H1 (cell line): Measurements from ENCODE around the gene GNB1. TPM values are rescaled to one million over a fixed set of nuclear protein-coding genes. Genes with fewer than 3 reads are reported as not detected.

Experiments used
- CTCF ChIA-PET: fragments of 300-600 bp; sonication (Branson Sonifier 250); formaldehyde crosslinking; loops from one replicate; lab custom pipeline; 2021; ENCODE audit not compliant: partially characterized antibody; lab: Charles Lee
- POLR2A ChIA-PET: fragments of 300-600 bp; sonication (Branson Sonifier 250); formaldehyde crosslinking; loops from one replicate; lab custom pipeline; 2021; ENCODE audit warnings: inconsistent platforms; ENCODE audit not compliant: partially characterized antibody; lab: Charles Lee
- DNase-seq, 2 experiments: peaks; one replicate each; pipeline versions ENCODE4 v3.0.0 to v3.0.0-alpha.2; 2010 to 2022; ENCODE audit warnings: low spot score in 2 of 2, low read depth in 1 of 2, mixed read lengths in 1 of 2
- FAIRE-seq: peaks from 2 replicates; lab custom pipeline; 2011; peaks lifted over from hg19 to GRCh38; lab: Jason Lieb, UNC
- H2AFZ ChIP-seq: 2 replicates; pipeline ENCODE4 v1.8.1; 2012; ENCODE audit warnings: low read length, inconsistent platforms
- H2AK5ac ChIP-seq: 2 replicates; pipeline ENCODE4 v1.6.1; 2013; ENCODE audit warnings: low read depth, low read length
- H2BK120ac ChIP-seq: replicated peaks from 2 replicates; pipeline ENCODE3; 2013; ENCODE audit warnings: low read depth, low read length, inconsistent platforms
- H2BK12ac ChIP-seq: 2 replicates; pipeline ENCODE4 v1.6.1; 2013; ENCODE audit warnings: low read depth, low read length
- H2BK15ac ChIP-seq: 2 replicates; pipeline ENCODE4 v1.6.1; 2013; ENCODE audit warnings: low read length
- H2BK20ac ChIP-seq: 2 replicates; pipeline ENCODE4 v1.6.1; 2013; ENCODE audit warnings: low read length
- H2BK5ac ChIP-seq: 2 replicates; pipeline ENCODE4 v1.6.1; 2013; ENCODE audit warnings: low read depth, low read length
- H3K14ac ChIP-seq: 2 replicates; pipeline ENCODE4 v1.6.1; 2013; ENCODE audit warnings: inconsistent platforms; ENCODE audit not compliant: insufficient read length
- H3K18ac ChIP-seq: 2 replicates; pipeline ENCODE4 v1.6.1; 2013; ENCODE audit warnings: low read length; ENCODE audit errors: extremely low read depth
- H3K23ac ChIP-seq: 2 replicates; pipeline ENCODE4 v1.6.1; 2013; ENCODE audit warnings: inconsistent platforms; ENCODE audit not compliant: insufficient read length
- H3K23me2 ChIP-seq: 2 replicates; pipeline ENCODE4 v1.6.1; 2013; ENCODE audit warnings: low read depth, low read length
- H3K27ac ChIP-seq: 2 replicates; pipeline ENCODE4 v1.6.1; 2011; ENCODE audit warnings: low read depth, low read length, inconsistent platforms
- H3K27me3 ChIP-seq, 4 experiments: replicated peaks in 1 of 4; 1 replicate in 1 of 4; 2 replicates in 3 of 4; pipeline versions ENCODE4 v1.6.1 to v1.8.1; 2011 to 2013; ENCODE audit warnings: low read length in 3 of 4, mild to moderate bottlenecking in 3 of 4, inconsistent platforms in 2 of 4, mixed read lengths in 2 of 4, moderate library complexity in 1 of 4; ENCODE audit not compliant: control insufficient read depth in 3 of 4, insufficient read depth in 3 of 4; ENCODE audit errors: extremely low read depth in 1 of 4
- H3K36me3 ChIP-seq, 4 experiments: 2 replicates each; pipeline versions ENCODE4 v1.6.1 to v1.8.1; 2011 to 2013; ENCODE audit warnings: mild to moderate bottlenecking in 4 of 4, low read length in 3 of 4, moderate library complexity in 2 of 4, control low read depth in 1 of 4, inconsistent platforms in 1 of 4; ENCODE audit not compliant: insufficient read depth in 4 of 4, control insufficient read depth in 2 of 4
- H3K4ac ChIP-seq: replicated peaks from 2 replicates; pipeline ENCODE3; 2013; ENCODE audit warnings: low read length, low read depth, mixed read lengths, inconsistent platforms; ENCODE audit not compliant: insufficient read length
- H3K4me1 ChIP-seq, 4 experiments: replicated peaks in 1 of 4; 1 replicate in 1 of 4; 2 replicates in 3 of 4; pipeline versions ENCODE4 v1.6.1 to v1.8.1; 2011 to 2013; ENCODE audit warnings: low read length in 3 of 4, inconsistent platforms in 2 of 4, mixed read lengths in 1 of 4; ENCODE audit not compliant: insufficient read depth in 4 of 4, control insufficient read depth in 3 of 4
- H3K4me2 ChIP-seq, 2 experiments: 2 replicates each; pipeline versions ENCODE4 v1.6.1 to v1.8.1; 2011 to 2013; ENCODE audit warnings: low read depth in 2 of 2, low read length in 2 of 2, control low read depth in 1 of 2, inconsistent platforms in 1 of 2, mild to moderate bottlenecking in 1 of 2; ENCODE audit not compliant: insufficient read depth in 1 of 2
- H3K4me3 ChIP-seq, 4 experiments: fragments of 200-600, 300-600 bp in 1 of 4; sonication (generic), shearing (Covaris generic), sonication (Bioruptor Twin) in 1 of 4; 2 replicates each; pipeline versions ENCODE4 v1.5.1 to v1.8.1; 2011 to 2016; ENCODE audit warnings: low read length in 4 of 4, low read depth in 3 of 4, control low read depth in 2 of 4, inconsistent platforms in 2 of 4, mild to moderate bottlenecking in 2 of 4, mixed read lengths in 1 of 4, moderate library complexity in 1 of 4; ENCODE audit not compliant: insufficient read depth in 2 of 4; ENCODE audit errors: extremely low read depth in 1 of 4
- H3K56ac ChIP-seq: replicated peaks from 2 replicates; pipeline ENCODE3; 2013; ENCODE audit warnings: low read depth, mild to moderate bottlenecking, mixed read lengths, low read length, inconsistent platforms; ENCODE audit not compliant: insufficient read length
- H3K79me1 ChIP-seq: 2 replicates; pipeline ENCODE4 v1.6.1; 2013; ENCODE audit warnings: low read depth, low read length, control low read depth
- H3K79me2 ChIP-seq, 2 experiments: 2 replicates each; pipeline versions ENCODE4 v1.6.1 to v1.8.1; 2012 to 2013; ENCODE audit warnings: low read length in 2 of 2, mild to moderate bottlenecking in 2 of 2, inconsistent platforms in 1 of 2; ENCODE audit not compliant: insufficient read depth in 2 of 2, control insufficient read depth in 1 of 2
- H3K9ac ChIP-seq, 4 experiments: replicated peaks in 1 of 4; 1 replicate in 1 of 4; 2 replicates in 3 of 4; pipeline versions ENCODE4 v1.6.1 to v1.8.1; 2011 to 2013; ENCODE audit warnings: low read depth in 3 of 4, low read length in 3 of 4, control low read depth in 2 of 4, mild to moderate bottlenecking in 2 of 4, moderate library complexity in 2 of 4, inconsistent platforms in 1 of 4; ENCODE audit errors: extremely low read depth in 1 of 4
- H3K9me3 ChIP-seq, 2 experiments: 2 replicates each; pipeline versions ENCODE4 v1.6.1 to v1.8.1; 2012 to 2013; ENCODE audit warnings: mild to moderate bottlenecking in 2 of 2, moderate library complexity in 2 of 2, control low read depth in 1 of 2, inconsistent platforms in 1 of 2, low read depth in 1 of 2, low read length in 1 of 2, mixed read lengths in 1 of 2; ENCODE audit not compliant: insufficient read depth in 2 of 2
- H4K20me1 ChIP-seq, 2 experiments: replicated peaks in 1 of 2; 2 replicates each; pipeline versions ENCODE3 to v1.8.1; 2011 to 2013; ENCODE audit warnings: inconsistent platforms in 2 of 2, low read length in 2 of 2, mild to moderate bottlenecking in 1 of 2; ENCODE audit not compliant: insufficient read depth in 2 of 2, control insufficient read depth in 1 of 2
- H4K5ac ChIP-seq: 2 replicates; pipeline ENCODE4 v1.6.1; 2013; ENCODE audit warnings: low read length, low read depth, mixed read lengths, inconsistent platforms; ENCODE audit not compliant: insufficient read length
- H4K8ac ChIP-seq: 2 replicates; pipeline ENCODE4 v1.8.0; 2013; ENCODE audit warnings: mild to moderate bottlenecking, moderate library complexity, low read length, inconsistent platforms; ENCODE audit not compliant: insufficient read depth; ENCODE audit errors: extremely low read depth
- H4K91ac ChIP-seq: replicated peaks from 2 replicates; pipeline ENCODE3; 2013; ENCODE audit warnings: low read length, mixed read lengths, inconsistent platforms; ENCODE audit not compliant: insufficient read length
- ASH2L ChIP-seq: fragments of 200-600, 300-600 bp; sonication (generic); IDR thresholded peaks from one replicate; pipeline ENCODE4 v1.7.1; 2017; ENCODE audit warnings: low read length
- ATF3 ChIP-seq: IDR thresholded peaks from 2 replicates; pipeline ENCODE4 v1.6.1; 2011; ENCODE audit warnings: low read depth, mild to moderate bottlenecking, low read length; ENCODE audit not compliant: insufficient read depth
- CHD1 ChIP-seq: IDR thresholded peaks from 2 replicates; pipeline ENCODE4 v1.6.1; 2012; ENCODE audit warnings: low read depth, low read length, improper control_type of control experiment
- CHD2 ChIP-seq: IDR thresholded peaks from 2 replicates; pipeline ENCODE4 v1.6.1; 2012; ENCODE audit warnings: low read length, improper control_type of control experiment
- RBBP5 ChIP-seq: IDR thresholded peaks from 2 replicates; pipeline ENCODE4 v1.7.1; 2012; ENCODE audit warnings: low read depth, mild to moderate bottlenecking, inconsistent platforms, low read length, moderate library complexity, borderline replicate concordance
- RNF2 ChIP-seq: fragments of 200-900, 300-1000 bp; sonication (generic); IDR thresholded peaks from 2 replicates; pipeline ENCODE4 v1.7.1; 2016; ENCODE audit warnings: borderline replicate concordance, low read depth, mild to moderate bottlenecking, antibody characterized with exemption, low read length; ENCODE audit not compliant: poor library complexity, severe bottlenecking; ENCODE audit errors: missing control alignments
- SAP30 ChIP-seq: fragments of 300-600 bp; sonication (generic); IDR thresholded peaks from 2 replicates; pipeline ENCODE4 v1.7.1; 2012; ENCODE audit warnings: low read length, moderate library complexity, mild to moderate bottlenecking, inconsistent platforms; ENCODE audit not compliant: insufficient read depth, insufficient replicate concordance
- SIX5 ChIP-seq: IDR thresholded peaks from 2 replicates; pipeline ENCODE4 v1.6.1; 2011; ENCODE audit warnings: mild to moderate bottlenecking, low read depth, low read length
- SRF ChIP-seq: IDR thresholded peaks from 2 replicates; pipeline ENCODE4 v1.6.1; 2011; ENCODE audit warnings: mild to moderate bottlenecking, low read depth, low read length, moderate library complexity
- SUZ12 ChIP-seq: fragments of 200-600 bp; sonication (generic); IDR thresholded peaks from 2 replicates; pipeline ENCODE4 v1.6.1; 2012; ENCODE audit warnings: mild to moderate bottlenecking, inconsistent platforms, low read length, moderate library complexity, mixed read lengths
- USF2 ChIP-seq: IDR thresholded peaks from 2 replicates; pipeline ENCODE4 v1.6.1; 2011; ENCODE audit warnings: low read length, improper control_type of control experiment
- WGBS, 2 experiments: shearing (Covaris generic) in 1 of 2; methylation state at CpG; one replicate each; pipeline versions ENCODE4 v1.1.6 to v1.1.7; 2013 to 2015; ENCODE audit warnings: low lambda C conversion rate in 2 of 2, mixed read lengths in 2 of 2, inconsistent platforms in 1 of 2, low coverage in 1 of 2, missing lambda C conversion rate in 1 of 2; ENCODE audit not compliant: insufficient replicate concordance in 2 of 2, insufficient coverage in 1 of 2, insufficient read length in 1 of 2; ENCODE audit errors: extremely low coverage in 1 of 2, missing lambda C conversion rate in 1 of 2; 5-methylcytosine and 5-hydroxymethylcytosine counted together
- polyA plus RNA-seq, 7 experiments: library from polyadenylated mRNA; depleted of rRNA in 3 of 7; stranded (reverse) in 5 of 7; unstranded in 2 of 7; fragments of >200 nt in 5 of 7; fragments of 200-250 nt in 2 of 7; gene quantifications; 1 replicate in 5 of 7; 2 replicates in 1 of 7; 4 replicates in 1 of 7; pipeline versions ENCODE4 v1.2.1 to v1.2.3, GENCODE V29; 2011 to 2013; ENCODE audit warnings: missing spikeins in 2 of 7, mixed read lengths in 2 of 7
- total RNA-seq: library from RNA; stranded (reverse); fragmentation: NEBNext Ultra II Directional; extraction: Animal tissue kit (Norgen Biotek cat#: 25700); gene quantifications from 2 replicates; pipeline ENCODE4 v1.2.1, GENCODE V29; 2021

GNB1 gene
- total and polyA plus RNA-seq, 2 of the 8 experiments (the other 6 are each of a cell fraction or from before 2014, with no cell fraction given), result 343 to 382 TPM

GRCh38 chr1:1846386-1846918, 44.4 kb downstream of the GNB1 start:
- Histone ChIP-seq H3K9ac (no peak overlapping the region), H3K4me3 (no peak overlapping the region)
- WGBS, 2 experiments, result 93% methylated on average over 5 of the region's 5 CpGs; no CpG with 5 or more reads in 1 of the 2 experiments
- TF ChIP-seq CHD1, result no peak
- no peak for TF ChIP-seq SRF
- TF ChIP-seq SUZ12, result no peak
- no peak for TF ChIP-seq RBBP5
- TF ChIP-seq USF2, result no peak
- no peak for TF ChIP-seq CHD2
- TF ChIP-seq SIX5, result no peak
- no peak for TF ChIP-seq ASH2L
- TF ChIP-seq RNF2, result no peak
- TF ChIP-seq SAP30, result no peak
- no peak for TF ChIP-seq ATF3

More at GRCh38 chr1:1846386-1846918, 44.4 kb downstream of the GNB1 start:
- H3K27me3 ChIP-seq, result no peaks in the 10 kb centered on the region
- H3K23ac ChIP-seq, result no peak overlapping the region
- H3K79me2 ChIP-seq, result peaks cover 24 to 93% of the 10 kb centered on the region in 2 experiments
- H3K4ac ChIP-seq, result no peak overlapping the region
- no peaks in the 10 kb centered on the region for H3K9me3 ChIP-seq
- no peak overlapping the region for H3K14ac ChIP-seq
- peaks cover 14% of the 10 kb centered on the region for H3K79me1 ChIP-seq
- H3K4me1 ChIP-seq, result peaks cover 0 to 6% (median 2%) of the 10 kb centered on the region in 4 experiments; a peak in 3 of 7 replicates
- CTCF ChIA-PET, result interaction anchor here (0.6 to 1.7 kb wide), 8 partner anchors 12 to 551 kb away, joined by 3 to 7 read pairs (median 3); no protein-coding TSS in a partner anchor
- H3K18ac ChIP-seq, result no peak overlapping the region
- H4K91ac ChIP-seq, result no peak overlapping the region
- POLR2A ChIA-PET, result interaction anchor here (0.8 to 1.5 kb wide), 7 partner anchors 10 to 69 kb away, joined by 3 to 4 read pairs (median 4); no protein-coding TSS in a partner anchor
- no peak overlapping the region for H2BK120ac ChIP-seq
- H3K23me2 ChIP-seq, result no peaks in the 10 kb centered on the region
- no peak overlapping the region for H2BK5ac ChIP-seq
- H2BK20ac ChIP-seq, result no peak overlapping the region
- no peak overlapping the region for H2BK15ac ChIP-seq
- no peaks in the 10 kb centered on the region; a peak in 2 of 8 replicates for H3K36me3 ChIP-seq
- no peak overlapping the region for H3K56ac ChIP-seq
- H2AK5ac ChIP-seq, result no peak overlapping the region
- FAIRE-seq, result no peak
- H3K4me2 ChIP-seq, result no peak overlapping the region
- DNase-seq, result no peak
- H3K27ac ChIP-seq, result no peak overlapping the region
- H4K5ac ChIP-seq, result no peak overlapping the region
- no peak overlapping the region for H2AFZ ChIP-seq
- H4K8ac ChIP-seq, result no peak overlapping the region
- no peak overlapping the region for H2BK12ac ChIP-seq
- H4K20me1 ChIP-seq, result peaks cover 18 to 26% of the 10 kb centered on the region in 2 experiments
